HG03175 (cell line): ENCODE measurements around the gene TSG101.

ENCODE experiments used
- ATAC-seq: cut with Tn5 transposase; IDR thresholded peaks from one replicate; pipeline ENCODE4 v1.9.1; 2021; ENCODE audit warnings: mild to moderate bottlenecking, moderate library complexity; ENCODE audit not compliant: unreplicated experiment

TSG101 gene

DNA sequence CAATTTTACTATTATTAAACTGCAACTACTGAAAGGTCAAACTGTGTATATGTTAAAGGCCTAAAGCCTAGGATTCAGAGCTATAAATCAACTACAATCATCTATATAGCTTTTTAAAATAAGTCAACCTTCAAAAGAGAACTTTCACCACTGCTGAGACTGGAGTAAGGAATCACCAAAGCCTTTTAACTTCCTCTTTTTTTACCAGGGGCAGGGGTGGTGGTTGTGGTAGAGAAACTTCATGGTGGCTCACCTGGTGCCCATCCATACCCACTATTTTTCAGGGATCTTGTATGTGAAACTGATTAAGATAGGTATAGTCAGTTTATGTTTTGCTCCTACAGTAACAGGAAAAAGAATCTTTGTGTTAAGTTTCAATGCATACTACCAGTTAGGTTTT is 31.5 kb downstream of the TSG101 start:
- ATAC-seq, result no peak

DNA sequence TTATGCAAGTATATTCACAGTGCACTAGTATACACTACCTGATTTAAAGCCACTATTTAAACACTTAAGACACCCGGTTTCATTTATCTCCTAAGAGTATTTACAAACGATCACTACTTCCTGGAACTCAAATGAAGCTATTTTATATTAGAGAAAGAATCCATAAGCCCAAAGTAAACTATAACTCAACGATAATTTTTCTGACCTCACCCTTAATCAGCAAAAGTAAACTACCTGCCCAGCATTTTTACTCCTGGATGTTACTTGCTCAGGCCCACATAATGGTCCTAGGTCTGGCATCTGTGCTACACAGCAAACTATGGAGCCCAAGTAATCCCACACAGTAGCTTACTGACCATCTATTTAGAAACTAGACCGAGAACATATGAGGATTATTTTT is 33.4 kb downstream of the TSG101 start:
- no peak for ATAC-seq

DNA sequence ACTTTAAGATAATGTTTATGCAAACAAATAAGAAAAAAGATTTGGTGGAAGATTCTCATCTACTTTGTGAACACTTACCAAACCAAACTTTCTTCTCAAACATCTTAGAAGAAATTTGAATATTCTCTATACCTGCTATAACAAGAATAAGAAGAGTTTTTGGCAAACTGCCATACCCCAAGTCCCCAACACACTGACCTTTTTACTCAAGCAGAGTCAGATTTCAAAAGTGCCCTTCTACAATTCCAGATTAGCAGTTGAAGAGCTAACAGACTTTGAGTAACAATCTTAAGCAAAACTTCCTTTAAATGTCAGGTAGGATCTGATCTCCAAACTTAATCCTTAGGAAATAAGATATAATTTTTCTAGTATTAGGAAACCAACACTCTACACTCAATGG is 33.9 kb downstream of the TSG101 start:
- no peak for ATAC-seq

DNA sequence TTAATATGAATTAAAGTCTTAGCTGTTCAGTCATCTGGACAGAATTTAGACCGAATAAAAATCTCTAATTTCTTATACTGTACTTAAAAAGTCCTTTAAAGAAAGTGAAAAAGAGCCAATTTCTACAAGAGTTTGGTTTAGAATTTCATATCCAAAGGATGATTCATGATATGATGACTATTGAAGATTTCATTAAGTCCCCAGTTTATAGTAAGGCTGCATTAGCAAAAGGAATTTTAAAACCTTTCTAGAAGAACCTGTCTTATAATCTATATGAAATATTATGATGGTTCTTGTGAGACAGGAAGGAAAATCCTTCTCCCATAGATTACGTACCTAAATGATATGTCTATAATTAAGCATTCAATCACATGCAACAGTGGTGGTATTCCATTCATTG is 34.8 kb downstream of the TSG101 start:
- no peak for ATAC-seq

DNA sequence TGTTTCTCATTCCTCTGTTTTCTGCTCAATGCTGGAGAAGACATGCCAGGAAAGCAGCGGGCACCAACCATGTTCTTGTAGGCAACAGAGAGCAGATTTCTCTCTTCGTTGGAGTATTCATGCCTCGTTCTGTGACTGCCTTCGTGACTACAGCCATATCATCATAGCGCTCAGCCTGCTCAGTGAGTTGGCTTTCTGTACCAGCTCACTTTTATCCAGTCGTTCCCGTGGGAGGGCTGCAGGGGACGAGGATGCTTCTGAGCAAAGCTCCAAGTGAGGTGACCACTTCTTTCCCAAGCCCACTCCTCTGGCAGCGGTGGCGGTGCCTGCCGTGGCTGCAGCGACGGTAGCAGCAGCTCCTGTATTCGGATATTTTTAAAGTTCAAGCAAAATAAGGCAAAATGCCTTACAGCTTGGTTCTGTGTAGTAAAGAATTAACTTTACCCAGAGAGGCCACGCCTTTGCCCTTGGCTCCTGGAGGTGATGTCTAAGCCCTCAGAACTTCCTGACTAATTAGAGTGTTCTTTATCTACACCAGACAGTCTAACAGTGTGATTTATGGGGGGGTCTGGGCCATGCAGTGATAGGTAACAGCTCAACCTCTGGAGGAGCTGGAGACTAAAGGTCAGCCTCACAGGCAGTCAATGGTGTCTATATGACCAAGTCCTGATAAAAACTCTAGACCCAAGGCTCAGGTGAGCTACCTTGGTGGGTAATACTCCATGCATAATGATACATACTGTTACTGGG is 35.8 kb downstream of the TSG101 start:
- no peak for ATAC-seq

DNA sequence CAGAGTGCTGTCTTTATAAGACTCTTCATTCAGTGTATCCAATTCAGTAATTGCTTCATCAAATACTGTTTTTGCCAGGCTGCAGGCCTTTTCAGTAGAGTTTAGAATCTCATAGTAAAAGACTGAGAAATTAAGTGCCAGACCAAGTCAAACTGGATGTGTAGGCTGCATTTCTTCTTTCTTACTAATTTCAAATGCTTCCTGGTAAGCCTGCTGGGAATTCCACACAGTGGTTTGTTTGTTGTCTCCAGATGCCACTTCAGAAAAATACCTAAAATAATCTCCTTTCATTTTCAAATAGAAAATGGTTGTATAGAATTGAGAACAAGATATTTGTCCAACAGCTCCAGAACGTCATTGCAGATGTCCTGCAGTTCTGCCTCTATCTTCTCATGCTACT is 36.4 kb downstream of the TSG101 start:
- ATAC-seq, result no peak

DNA sequence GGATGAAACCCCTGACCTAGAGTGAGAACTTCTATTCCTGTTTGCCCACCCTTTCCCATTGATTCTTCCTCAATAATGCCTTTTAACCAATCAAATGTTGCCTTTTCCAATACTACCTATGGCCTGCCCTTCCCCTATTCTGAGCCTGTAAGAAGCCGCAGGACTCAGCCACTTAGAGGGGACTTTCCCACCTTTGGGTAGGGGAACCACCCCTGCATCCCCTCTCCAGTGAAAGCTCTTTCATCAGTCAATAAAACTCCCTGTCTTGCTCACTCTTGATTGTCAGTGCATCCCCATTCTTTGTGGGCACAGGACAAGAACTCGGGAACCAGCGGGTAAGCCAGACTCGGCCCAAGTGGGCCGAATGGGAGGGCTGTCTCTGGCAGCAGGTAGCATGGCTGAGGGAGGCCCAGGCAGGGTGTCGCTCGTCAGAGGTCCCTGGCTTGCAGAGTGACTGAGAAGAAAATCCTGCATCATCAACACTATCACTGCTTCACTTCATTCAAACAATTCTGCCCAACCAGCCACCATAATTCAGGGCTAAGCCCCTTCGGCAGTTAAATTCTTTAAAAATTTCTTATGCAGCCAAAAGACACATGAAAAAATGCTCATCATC is 40.7 kb downstream of the TSG101 start:
- ATAC-seq, result no peak

DNA sequence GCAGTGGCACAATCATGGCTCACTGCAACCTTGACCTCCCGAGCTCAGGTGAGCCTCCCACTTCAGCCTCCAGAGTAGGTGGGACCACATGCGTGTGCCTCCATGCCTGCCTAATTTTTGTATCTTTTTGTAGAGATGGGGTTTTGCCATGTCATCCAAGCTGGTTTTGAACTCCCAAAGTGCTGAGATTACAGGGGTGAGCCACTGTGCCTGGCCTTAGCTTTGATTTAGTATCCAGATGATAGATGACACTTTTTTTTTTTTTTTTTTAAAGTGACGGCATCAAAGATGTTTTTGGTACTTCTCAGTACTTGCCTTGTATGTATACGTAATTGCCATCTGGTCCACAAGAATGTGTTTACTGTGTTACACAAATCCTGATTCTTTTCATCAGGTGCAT is 47.7 kb downstream of the TSG101 start:
- no peak for ATAC-seq

DNA sequence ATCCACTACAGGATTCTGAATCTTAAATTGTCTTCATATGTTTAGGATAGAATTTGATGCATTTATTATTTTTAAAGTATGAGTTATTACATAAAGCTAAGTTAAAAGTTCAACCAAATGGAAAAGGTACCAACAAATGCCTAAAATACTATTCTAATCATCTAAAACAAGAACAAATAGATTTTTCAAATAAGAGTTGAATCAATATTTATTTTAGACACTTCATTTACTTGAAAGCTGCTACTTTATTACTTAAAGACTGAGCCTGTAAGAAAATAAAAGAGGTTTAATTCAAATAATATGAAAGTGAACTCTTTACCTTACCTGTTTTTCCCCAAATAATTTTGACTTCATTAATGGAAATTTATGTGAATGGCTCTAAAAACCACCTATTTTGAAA is 54.2 kb downstream of the TSG101 start:
- ATAC-seq, result no peak

DNA sequence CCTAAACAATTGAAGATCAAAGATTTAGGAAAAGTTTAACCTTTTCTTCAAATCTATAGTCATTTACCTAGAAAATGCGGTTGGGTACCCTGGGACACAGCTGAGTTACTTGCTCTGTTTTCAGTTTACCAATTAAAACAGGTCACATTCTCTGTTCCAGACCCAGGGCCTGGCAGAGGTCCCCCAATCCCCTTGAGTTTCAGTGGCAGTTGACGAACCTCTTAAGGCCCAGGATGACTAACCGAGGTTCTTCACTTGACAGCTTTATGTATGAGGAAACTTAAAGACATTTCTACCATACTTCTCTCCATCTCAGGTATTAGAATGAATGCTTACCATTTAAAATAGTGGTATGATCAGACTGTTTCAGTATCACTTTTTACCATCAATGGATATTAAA is 54.7 kb downstream of the TSG101 start:
- ATAC-seq, result no peak

DNA sequence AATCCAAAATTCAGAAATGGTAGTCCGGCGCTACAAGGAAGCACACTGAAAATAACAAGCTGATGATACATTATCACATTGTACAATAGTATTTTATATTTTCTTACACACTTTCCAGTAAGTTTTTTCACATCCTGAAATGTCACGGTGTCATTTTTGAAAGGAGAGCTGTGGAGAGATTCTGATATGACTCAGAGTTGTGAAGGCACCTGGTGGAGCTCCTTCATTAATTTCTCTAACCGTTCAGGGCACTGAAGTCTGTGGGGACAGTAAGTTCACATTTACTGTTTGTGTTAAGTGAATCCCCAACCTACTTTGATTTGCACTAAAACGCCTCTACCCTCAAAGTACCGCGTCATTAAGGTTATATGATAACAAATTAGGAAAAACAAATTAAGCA is 57.8 kb downstream of the TSG101 start:
- no peak for ATAC-seq

DNA sequence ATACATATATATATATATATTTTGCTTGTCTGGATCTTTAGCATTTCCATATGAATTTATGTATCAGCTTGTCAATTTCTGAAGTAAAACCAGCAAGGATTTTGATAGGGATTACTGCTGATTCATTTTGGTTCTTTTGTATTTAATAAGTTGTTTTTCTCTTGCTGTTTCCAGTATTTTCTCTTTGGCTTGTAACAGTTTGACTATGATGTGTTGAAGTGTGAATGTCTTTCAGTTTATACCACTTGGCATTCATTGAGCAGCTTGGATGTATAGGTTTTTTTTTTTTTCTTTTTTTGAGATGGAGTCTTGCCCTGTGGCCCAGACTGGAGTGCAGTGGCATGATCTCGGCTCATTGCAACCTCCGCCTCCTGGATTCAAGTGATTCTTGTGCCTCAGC is 58.7 kb downstream of the TSG101 start:
- ATAC-seq, result no peak

DNA sequence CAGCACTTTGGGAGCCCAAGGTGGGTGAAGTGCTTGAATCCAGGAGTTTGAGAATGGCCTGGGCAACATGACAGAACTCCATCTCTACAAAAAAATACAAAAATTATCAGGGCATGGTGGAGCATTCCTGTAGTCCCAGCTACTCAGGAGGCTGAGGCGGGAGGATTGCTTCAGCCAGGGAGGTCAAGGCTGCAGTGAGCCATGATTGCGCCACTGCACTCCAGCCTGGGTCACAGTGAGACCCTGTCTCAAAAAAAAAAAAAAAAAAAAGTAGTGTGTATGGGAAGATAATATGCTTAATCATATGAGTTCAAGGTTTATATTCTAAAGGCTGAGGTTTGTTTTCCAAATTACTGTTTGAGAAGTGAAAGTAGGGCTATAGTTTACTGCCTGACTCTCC is 60.3 kb downstream of the TSG101 start:
- ATAC-seq, result no peak

DNA sequence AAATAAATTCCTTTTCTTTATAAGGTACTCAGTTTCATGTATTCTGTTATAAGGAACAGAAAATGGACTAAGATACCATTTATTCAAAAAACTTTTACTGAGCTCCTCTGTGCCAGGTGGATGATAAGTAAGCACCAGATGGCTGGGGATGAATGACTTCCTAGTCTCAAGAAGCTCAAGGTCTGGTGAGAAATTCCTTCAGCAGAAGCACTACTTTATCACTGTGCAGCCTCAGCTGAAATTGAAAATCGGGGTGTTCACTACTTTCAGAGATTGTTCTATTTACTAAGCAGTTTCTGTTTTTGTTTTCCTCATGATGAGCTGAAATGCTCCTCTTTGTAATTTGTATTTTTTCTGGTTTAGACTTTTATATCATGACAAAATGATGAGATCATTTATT is 63.3 kb downstream of the TSG101 start:
- ATAC-seq, result no peak

DNA sequence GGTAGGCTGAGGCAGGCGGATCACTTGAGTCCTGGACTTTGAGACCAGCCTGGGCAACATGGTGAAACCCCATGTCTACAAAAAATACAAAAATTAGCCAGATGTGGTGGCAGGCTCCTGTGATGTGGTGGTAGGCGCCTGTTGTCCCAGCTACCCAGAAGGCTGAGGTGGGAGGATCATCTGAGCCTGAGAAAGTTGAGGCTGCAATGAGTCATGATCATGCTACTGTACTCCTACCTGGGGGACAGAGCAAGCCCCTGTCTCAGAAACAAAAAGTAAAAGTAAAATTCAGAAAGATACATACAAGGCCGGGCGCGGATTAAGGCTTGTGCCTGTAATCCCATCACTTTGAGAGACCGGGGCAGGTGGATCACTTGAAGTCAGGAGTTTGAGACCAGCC is 64.8 kb downstream of the TSG101 start:
- ATAC-seq, result no peak

DNA sequence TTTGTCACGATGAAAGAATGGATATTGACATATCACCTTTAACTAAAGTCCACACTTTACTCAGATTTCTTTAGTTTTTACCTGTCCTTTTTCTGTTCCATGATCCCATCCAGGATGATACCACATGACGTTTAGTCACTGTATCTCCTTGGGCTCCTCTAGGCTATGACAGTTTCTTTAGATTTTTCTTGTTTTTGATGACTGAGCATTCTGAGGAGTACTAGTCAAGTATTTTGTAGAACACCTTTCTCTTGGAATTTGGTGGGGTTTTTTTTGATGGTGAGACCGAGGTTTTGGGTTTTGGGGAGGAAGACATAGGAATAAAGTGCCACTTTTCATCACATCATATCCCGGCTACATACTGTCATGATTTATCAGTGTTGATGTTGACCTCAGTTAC is 67.1 kb downstream of the TSG101 start:
- no peak for ATAC-seq

DNA sequence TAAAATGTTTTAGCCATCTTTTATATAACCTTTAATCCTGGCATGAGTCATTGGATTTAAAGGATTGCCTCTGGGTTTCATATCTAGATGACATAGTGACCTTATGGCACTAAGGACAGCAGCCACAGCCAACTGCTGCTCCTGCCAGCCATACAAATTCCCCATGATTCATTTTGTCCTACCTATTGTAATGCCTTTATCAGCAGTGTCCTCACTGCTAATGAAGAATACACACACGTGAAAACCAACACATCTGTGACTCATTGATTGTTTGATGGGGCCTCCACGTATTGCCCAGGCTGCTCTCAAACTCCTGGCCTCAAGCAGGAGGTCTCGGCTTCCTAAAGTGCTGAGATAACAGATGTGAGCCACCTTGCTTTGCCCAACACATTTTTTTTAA is 69.3 kb downstream of the TSG101 start:
- ATAC-seq, result no peak

DNA sequence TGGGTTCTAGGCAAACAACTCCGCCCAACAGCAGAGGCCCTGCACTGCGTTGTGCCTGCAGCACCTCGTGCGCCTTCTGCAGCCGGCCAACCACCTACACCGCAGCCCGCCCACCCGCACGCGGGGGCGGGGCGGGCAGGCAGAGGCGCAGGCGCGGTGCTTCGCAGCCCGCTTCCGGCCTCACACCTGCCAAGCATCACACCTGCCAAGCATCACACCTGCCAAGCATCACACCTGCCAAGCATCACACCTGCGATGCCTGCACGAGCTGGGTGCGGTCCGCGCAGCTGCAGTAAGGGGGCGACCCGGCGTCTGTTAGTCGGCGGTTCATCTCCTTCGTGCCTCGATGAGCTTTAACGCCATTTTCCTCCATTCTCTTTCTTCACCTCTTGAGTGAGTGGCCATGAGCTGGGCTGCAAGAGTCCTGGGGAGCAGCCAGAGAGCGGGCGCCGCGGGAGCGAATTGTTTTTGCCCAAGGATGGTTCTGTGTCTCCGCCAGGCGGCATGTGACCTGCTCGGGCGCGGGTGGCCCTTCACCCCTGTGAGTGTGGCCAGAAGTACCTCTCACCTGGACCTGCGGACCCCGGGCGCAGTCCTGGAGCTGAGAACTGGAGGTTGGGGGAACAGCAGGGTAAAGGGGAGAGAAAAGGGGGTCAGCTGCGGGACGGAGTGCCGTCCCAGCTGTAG is 70.9 kb downstream of the TSG101 start, which contains the start of gene LDHAL6A:
Gene LDHAL6A (plus strand): TSS at position 171 of the 687 bp plus-strand sequence. CDS start 825 bp downstream, outside the sequence.
- no peak for ATAC-seq

DNA sequence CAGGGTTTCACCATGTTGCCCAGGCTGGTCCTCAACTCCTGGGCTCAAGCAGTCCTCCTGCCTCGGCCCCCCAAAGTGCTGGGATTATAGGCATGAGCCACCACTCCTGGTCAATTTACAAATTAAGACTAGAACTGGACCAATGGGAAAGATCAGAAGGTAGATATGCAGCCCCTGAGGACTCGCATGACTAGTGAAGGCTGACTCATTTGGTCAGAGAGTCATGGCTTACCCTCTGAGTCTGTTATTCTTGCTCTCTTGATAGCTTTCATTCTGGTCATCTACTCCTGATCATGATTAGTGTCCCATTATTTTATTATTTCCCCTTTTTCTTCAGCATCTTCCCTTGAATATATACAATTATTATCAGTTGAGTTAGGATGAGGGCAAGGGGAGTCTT is 73.8 kb downstream of the TSG101 start:
- ATAC-seq, result no peak

DNA sequence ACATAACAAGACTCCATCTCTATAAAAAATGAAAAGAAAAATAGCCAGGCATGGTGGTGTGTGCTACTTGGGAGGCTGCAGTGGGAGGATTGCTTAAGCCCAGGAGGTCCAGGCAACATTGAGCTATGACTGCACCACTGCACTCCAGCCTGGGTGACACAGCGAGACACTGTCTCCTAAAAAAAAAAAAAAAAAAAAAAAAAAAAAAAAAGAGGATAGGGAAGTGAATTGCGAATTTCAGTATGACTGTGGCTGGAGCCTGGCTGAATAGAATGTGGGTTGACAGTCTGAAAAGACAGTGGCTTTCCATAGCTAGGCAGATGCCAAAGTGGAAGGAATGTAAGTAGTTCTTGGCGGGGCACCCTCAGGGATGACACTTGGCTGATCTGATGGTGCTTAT is 77.5 kb downstream of the TSG101 start:
- no peak for ATAC-seq

DNA sequence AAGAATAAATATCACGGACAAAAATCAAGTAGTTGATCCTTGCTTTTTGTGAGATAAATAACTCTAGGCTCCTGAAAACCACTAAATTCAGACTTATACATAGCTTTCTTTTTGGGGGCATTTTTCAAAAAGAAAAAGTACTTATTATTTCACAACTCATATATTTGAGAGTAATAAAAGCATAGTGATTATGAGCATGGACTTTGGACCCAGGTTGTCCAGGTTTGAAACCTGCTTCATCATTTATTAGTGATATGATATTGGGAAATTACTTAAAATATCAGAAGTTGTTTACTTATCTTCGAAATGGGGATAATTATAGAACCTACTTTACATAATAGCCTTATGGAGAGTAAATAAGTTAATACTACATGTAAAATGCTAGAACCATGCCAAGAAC is 88.1 kb downstream of the TSG101 start:
- ATAC-seq, result no peak
